Measurements from ENCODE around the gene WNT3A. TPM values are rescaled to one million over a fixed set of nuclear protein-coding genes. Genes with fewer than 3 reads are reported as not detected.

The WNT3A gene
- total RNA-seq, 2 experiments from 2014 or later, result not detected

- no peak overlapping the region for H3K4me3 Mint-ChIP-seq
- no peaks in the 10 kb centered on the region for H3K4me1 Mint-ChIP-seq
- peaks cover 27% of the 10 kb centered on the region for H3K27me3 Mint-ChIP-seq
- H3K27ac Mint-ChIP-seq, result no peak overlapping the region
- DNase-seq, result no peak
- no peaks in the 10 kb centered on the region for H3K36me3 Mint-ChIP-seq
- peaks cover 20% of the 10 kb centered on the region for H3K9me3 Mint-ChIP-seq
Observed at GRCh38 chr1:227994632-227995300, 12.0 kb upstream of the WNT3A start.

GRCh38 chr1:227996187-227996950 lies 10.4 kb upstream of the WNT3A start:
- DNase-seq, result no peak
- Mint-ChIP-seq H3K4me3 (no peak overlapping the region), H3K27ac (no peak overlapping the region)

GRCh38 chr1:227998374-227999055 lies 8.3 kb upstream of the WNT3A start:
- Mint-ChIP-seq H3K27me3 (peaks cover 32% of the 10 kb centered on the region), H3K9me3 (peaks cover 17% of the 10 kb centered on the region), H3K36me3 (no peaks in the 10 kb centered on the region), H3K4me3 (no peak overlapping the region), H3K27ac (no peak overlapping the region), H3K4me1 (no peaks in the 10 kb centered on the region)
- no peak for DNase-seq

More at GRCh38 chr1:227996187-227996950, 10.4 kb upstream of the WNT3A start:
- Mint-ChIP-seq H3K4me1 (no peaks in the 10 kb centered on the region), H3K9me3 (peaks cover 17% of the 10 kb centered on the region), H3K27me3 (peaks cover 20% of the 10 kb centered on the region), H3K36me3 (no peaks in the 10 kb centered on the region)

GRCh38 chr1:227999056-227999930 lies 7.5 kb upstream of the WNT3A start:
- peak; percentile 74 for DNase-seq
- Mint-ChIP-seq H3K4me3 (no peak overlapping the region), H3K27ac (no peak overlapping the region), H3K9me3 (peaks cover 17% of the 10 kb centered on the region), H3K4me1 (no peaks in the 10 kb centered on the region), H3K27me3 (peaks cover 36% of the 10 kb centered on the region), H3K36me3 (no peaks in the 10 kb centered on the region)

GRCh38 chr1:228000416-228000815 lies 6.4 kb upstream of the WNT3A start:
- Mint-ChIP-seq H3K4me3 (no peak overlapping the region), H3K27ac (no peak overlapping the region), H3K9me3 (peaks cover 17% of the 10 kb centered on the region), H3K4me1 (peaks cover 6% of the 10 kb centered on the region), H3K27me3 (peaks cover 44% of the 10 kb centered on the region), H3K36me3 (no peaks in the 10 kb centered on the region)
- DNase-seq, result no peak

GRCh38 chr1:228000836-228001563 lies 5.8 kb upstream of the WNT3A start:
- Mint-ChIP-seq H3K27ac (no peak overlapping the region), H3K36me3 (no peaks in the 10 kb centered on the region), H3K4me3 (no peak overlapping the region), H3K4me1 (peaks cover 6% of the 10 kb centered on the region), H3K9me3 (peaks cover 12% of the 10 kb centered on the region), H3K27me3 (peaks cover 50% of the 10 kb centered on the region)
- DNase-seq, result no peak

GRCh38 chr1:228001738-228002535 lies 4.9 kb upstream of the WNT3A start:
- Mint-ChIP-seq H3K27me3 (peaks cover 54% of the 10 kb centered on the region), H3K36me3 (no peaks in the 10 kb centered on the region), H3K9me3 (peaks cover 5% of the 10 kb centered on the region), H3K27ac (no peak overlapping the region), H3K4me3 (no peak overlapping the region), H3K4me1 (peaks cover 6% of the 10 kb centered on the region)
- DNase-seq, result no peak

GRCh38 chr1:228002792-228003191 lies 4.0 kb upstream of the WNT3A start:
- Mint-ChIP-seq H3K27ac (no peak overlapping the region), H3K9me3 (peaks cover 5% of the 10 kb centered on the region), H3K4me3 (no peak overlapping the region), H3K36me3 (no peaks in the 10 kb centered on the region), H3K4me1 (peaks cover 6% of the 10 kb centered on the region), H3K27me3 (peaks cover 62% of the 10 kb centered on the region)
- no peak for DNase-seq

- Mint-ChIP-seq H3K4me1 (peaks cover 7% of the 10 kb centered on the region), H3K4me3 (no peak overlapping the region), H3K27ac (no peak overlapping the region), H3K9me3 (no peaks in the 10 kb centered on the region), H3K36me3 (no peaks in the 10 kb centered on the region), H3K27me3 (peaks cover 64% of the 10 kb centered on the region)
- no peak for DNase-seq
Observed at GRCh38 chr1:228003461-228004330, 3.1 kb upstream of the WNT3A start.

GRCh38 chr1:228004331-228004855 lies 2.4 kb upstream of the WNT3A start:
- peaks cover 11% of the 10 kb centered on the region for H3K4me1 Mint-ChIP-seq
- no peak overlapping the region for H3K4me3 Mint-ChIP-seq
- H3K36me3 Mint-ChIP-seq, result no peaks in the 10 kb centered on the region
- no peak for DNase-seq
- no peak overlapping the region for H3K27ac Mint-ChIP-seq
- H3K27me3 Mint-ChIP-seq, result peaks cover 69% of the 10 kb centered on the region
- no peaks in the 10 kb centered on the region for H3K9me3 Mint-ChIP-seq

- H3K4me3 Mint-ChIP-seq, result peak overlapping the region; percentile 40
Observed at GRCh38 chr1:228004856-228005462, 1.8 kb upstream of the WNT3A start.

GRCh38 chr1:228005511-228006033 lies 1.2 kb upstream of the WNT3A start:
- H3K27me3 Mint-ChIP-seq, result peaks cover 76% of the 10 kb centered on the region
- no peaks in the 10 kb centered on the region for H3K36me3 Mint-ChIP-seq
- peaks cover 16% of the 10 kb centered on the region for H3K4me1 Mint-ChIP-seq
- H3K9me3 Mint-ChIP-seq, result no peaks in the 10 kb centered on the region
- H3K4me3 Mint-ChIP-seq, result no peak overlapping the region
- no peak overlapping the region for H3K27ac Mint-ChIP-seq
- no peak for DNase-seq

More at GRCh38 chr1:228004856-228005462, 1.8 kb upstream of the WNT3A start:
- H3K36me3 Mint-ChIP-seq, result no peaks in the 10 kb centered on the region
- H3K9me3 Mint-ChIP-seq, result no peaks in the 10 kb centered on the region
- H3K27me3 Mint-ChIP-seq, result peaks cover 74% of the 10 kb centered on the region
- no peak for DNase-seq
- H3K27ac Mint-ChIP-seq, result no peak overlapping the region
- peaks cover 16% of the 10 kb centered on the region for H3K4me1 Mint-ChIP-seq

Measured in activated naive CD8-positive, alpha-beta T cell treated with anti-CD3 and anti-CD28 coated beads for 36 hours (primary cell).